ENCODE results near the gene HDHD5. TPM values are rescaled to one million over a fixed set of nuclear protein-coding genes. Genes with fewer than 3 reads are reported as not detected.

The HDHD5 gene
- total RNA-seq, 6 experiments from 2014 or later, result 19.4 to 44.5 (median 30.2) TPM

- no peaks in the 10 kb centered on the region for H3K9me3 ChIP-seq
- H3K27ac ChIP-seq, result no peak overlapping the region
- no peak overlapping the region for H3K4me3 ChIP-seq
- H3K27me3 ChIP-seq, result no peaks in the 10 kb centered on the region
- peaks cover 0 to 3% (median 0%) of the 10 kb centered on the region in 4 donors for H3K4me1 ChIP-seq
- TF ChIP-seq, protein P1, sequence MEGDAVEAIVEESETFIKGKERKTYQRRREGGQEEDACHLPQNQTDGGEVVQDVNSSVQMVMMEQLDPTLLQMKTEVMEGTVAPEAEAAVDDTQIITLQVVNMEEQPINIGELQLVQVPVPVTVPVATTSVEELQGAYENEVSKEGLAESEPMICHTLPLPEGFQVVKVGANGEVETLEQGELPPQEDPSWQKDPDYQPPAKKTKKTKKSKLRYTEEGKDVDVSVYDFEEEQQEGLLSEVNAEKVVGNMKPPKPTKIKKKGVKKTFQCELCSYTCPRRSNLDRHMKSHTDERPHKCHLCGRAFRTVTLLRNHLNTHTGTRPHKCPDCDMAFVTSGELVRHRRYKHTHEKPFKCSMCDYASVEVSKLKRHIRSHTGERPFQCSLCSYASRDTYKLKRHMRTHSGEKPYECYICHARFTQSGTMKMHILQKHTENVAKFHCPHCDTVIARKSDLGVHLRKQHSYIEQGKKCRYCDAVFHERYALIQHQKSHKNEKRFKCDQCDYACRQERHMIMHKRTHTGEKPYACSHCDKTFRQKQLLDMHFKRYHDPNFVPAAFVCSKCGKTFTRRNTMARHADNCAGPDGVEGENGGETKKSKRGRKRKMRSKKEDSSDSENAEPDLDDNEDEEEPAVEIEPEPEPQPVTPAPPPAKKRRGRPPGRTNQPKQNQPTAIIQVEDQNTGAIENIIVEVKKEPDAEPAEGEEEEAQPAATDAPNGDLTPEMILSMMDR (IDR thresholded peaks at IDR 0.05), result no peak
- TF ChIP-seq POLR2A (IDR thresholded peaks at IDR 0.05), result no peak
- DNase-seq, result no peak
- WGBS (ENCODE audit: insufficient coverage, low coverage, low lambda C conversion rate, missing lambda C conversion rate), result 64% methylated on average over 4 of the region's 4 CpGs
- no peaks in the 10 kb centered on the region for H3K36me3 ChIP-seq
- no peak for ATAC-seq
- intact Hi-C loops (cut with DNase I), result no loop called here
Measured at GRCh38 chr22:17118342-17118741, 40.7 kb downstream of the HDHD5 start.

DNA sequence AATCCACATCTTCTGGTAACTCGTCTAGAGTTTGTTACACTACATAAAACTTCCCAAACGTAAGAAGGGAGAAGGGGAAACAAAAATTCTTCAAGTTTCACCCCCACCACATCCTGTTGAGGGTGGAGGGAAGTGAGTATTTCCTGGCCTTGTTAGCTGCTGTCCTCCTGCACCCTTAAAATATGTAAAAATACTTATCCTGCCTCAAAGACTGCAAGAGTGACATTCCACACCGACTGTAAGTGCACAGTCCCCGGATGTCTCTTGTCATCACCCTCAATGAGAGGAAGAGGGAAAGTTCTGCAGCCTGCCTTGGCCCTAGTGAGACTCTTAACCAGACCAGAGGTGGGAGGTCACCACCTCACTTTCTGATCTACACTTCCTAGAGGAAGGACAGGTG, 41.2 kb downstream of the HDHD5 start:
- peaks cover 0 to 3% (median 0%) of the 10 kb centered on the region in 4 donors for H3K4me1 ChIP-seq
- H3K9me3 ChIP-seq, result no peaks in the 10 kb centered on the region
- no peak overlapping the region for H3K4me3 ChIP-seq
- H3K27ac ChIP-seq, result no peak overlapping the region
- no peaks in the 10 kb centered on the region for H3K36me3 ChIP-seq
- intact Hi-C loops (cut with DNase I), result no loop called here
- no peak for DNase-seq
- WGBS (ENCODE audit: insufficient coverage, low coverage, low lambda C conversion rate, missing lambda C conversion rate), result 25% methylated on average over 4 of the region's 4 CpGs
- TF ChIP-seq, protein P1 (IDR thresholded peaks at IDR 0.05), result no peak
- no peak for TF ChIP-seq POLR2A (IDR thresholded peaks at IDR 0.05)
- ATAC-seq, result no peak
- no peaks in the 10 kb centered on the region for H3K27me3 ChIP-seq

GRCh38 chr22:17117400-17117799, 41.7 kb downstream of the HDHD5 start:
- no peak for ATAC-seq
- DNase-seq, result no peak
- TF ChIP-seq POLR2A (IDR thresholded peaks at IDR 0.05), result no peak
- TF ChIP-seq, protein P1 (IDR thresholded peaks at IDR 0.05), result no peak
- Histone ChIP-seq H3K27ac (no peak overlapping the region), H3K4me1 (peaks cover 0 to 3% (median 0%) of the 10 kb centered on the region in 4 donors), H3K4me3 (no peak overlapping the region), H3K36me3 (no peaks in the 10 kb centered on the region), H3K9me3 (no peaks in the 10 kb centered on the region), H3K27me3 (no peaks in the 10 kb centered on the region)
- WGBS (ENCODE audit: insufficient coverage, low coverage, low lambda C conversion rate, missing lambda C conversion rate), result 60% methylated on average over 1 of the region's 3 CpGs
- intact Hi-C loops (cut with DNase I), result no loop called here

DNA sequence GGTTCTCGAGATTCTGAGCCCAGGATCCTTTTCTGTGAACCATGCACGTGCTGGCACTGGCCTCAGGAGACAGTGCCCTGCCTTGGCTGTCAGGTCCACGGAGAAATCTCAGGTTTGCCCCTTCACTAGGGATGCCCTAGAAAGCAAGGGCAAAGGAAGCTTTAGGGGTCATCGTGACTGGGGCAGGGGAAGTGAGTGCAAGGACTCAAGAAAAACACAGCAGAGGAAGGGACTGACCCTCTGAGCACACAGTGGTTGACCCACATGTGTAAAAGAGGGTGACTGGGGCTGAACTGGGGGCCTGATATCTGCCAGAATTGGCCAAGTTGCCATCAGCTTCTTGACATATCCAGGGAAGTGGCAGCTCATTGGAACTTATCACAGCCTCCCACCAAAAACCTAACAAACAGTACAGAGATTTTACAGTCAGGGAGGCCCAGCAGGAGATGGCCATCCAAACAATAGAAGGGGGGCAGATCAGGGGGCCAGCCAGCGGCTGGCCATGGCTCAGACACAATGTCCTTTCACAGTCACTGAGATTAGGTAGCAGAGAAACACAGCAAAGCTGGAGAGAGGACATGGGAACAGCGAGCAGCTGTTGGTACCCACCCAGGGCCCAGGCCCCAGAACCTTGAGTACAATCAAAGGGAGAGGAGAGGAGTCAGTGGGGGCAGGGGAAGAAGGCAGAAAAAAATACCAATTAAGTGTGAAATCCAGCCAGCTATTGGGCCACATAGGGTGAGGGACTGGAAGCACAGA, 42.3 kb downstream of the HDHD5 start:
- no peak overlapping the region for H3K4me3 ChIP-seq
- no peaks in the 10 kb centered on the region for H3K36me3 ChIP-seq
- 35% methylated on average over 6 of the region's 6 CpGs for WGBS (ENCODE audit: insufficient coverage, low coverage, low lambda C conversion rate, missing lambda C conversion rate)
- peaks cover 0 to 3% (median 0%) of the 10 kb centered on the region in 4 donors for H3K4me1 ChIP-seq
- intact Hi-C loops (cut with DNase I), result no loop called here
- H3K9me3 ChIP-seq, result no peaks in the 10 kb centered on the region
- no peaks in the 10 kb centered on the region for H3K27me3 ChIP-seq
- TF ChIP-seq, protein P1 (IDR thresholded peaks at IDR 0.05), result no peak
- TF ChIP-seq POLR2A (IDR thresholded peaks at IDR 0.05), result no peak
- no peak for ATAC-seq
- DNase-seq, result no peak
- H3K27ac ChIP-seq, result no peak overlapping the region

Data from right lobe of liver (tissue), 6 donors.